GM19467 (cell line): ENCODE measurements around the gene PCTP.

Experiments used
- ATAC-seq: cut with Tn5 transposase; IDR thresholded peaks from one replicate; pipeline ENCODE4 v1.9.1; 2021; ENCODE audit warnings: mild to moderate bottlenecking, moderate library complexity; ENCODE audit not compliant: unreplicated experiment

Gene PCTP

DNA sequence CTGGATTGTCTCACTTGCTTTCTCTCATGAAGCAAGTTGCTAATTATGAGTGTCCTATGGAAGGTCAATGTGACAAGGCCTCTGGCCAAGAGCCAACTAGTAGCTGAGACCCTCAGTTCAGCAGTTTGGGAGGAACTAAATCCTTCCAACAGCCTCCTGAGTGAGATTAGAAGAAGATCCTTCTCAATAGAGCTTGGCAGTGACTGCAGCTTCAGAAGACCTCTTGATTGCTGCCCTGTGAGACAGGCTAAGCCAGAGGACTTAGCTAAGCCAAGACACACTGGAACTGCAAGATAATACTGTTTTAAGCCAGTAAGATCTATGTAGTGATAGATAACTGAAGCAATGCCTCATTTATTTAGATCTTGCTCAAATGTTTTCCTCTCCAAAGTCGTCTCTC is 34.3 kb downstream of the PCTP start:
- ATAC-seq: no peak

DNA sequence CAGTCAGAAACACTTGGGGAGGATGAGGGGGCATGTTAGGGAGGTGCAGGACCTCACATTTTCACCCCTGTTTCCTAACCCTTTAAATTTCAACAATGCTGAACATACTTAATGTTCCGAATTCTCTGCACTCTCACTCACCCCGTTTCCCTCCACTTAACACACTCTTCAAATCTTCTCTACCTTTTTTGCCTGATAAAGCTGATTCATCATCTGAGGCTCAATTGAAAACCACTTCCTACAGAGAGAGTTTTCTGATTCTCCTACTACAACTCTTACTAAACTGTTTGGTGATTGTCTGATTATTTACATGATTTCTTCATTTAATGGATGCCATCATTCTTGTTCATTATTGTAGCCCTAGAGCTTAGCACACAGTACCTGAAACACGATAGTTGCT is 42.4 kb downstream of the PCTP start:
- no peak for ATAC-seq

DNA sequence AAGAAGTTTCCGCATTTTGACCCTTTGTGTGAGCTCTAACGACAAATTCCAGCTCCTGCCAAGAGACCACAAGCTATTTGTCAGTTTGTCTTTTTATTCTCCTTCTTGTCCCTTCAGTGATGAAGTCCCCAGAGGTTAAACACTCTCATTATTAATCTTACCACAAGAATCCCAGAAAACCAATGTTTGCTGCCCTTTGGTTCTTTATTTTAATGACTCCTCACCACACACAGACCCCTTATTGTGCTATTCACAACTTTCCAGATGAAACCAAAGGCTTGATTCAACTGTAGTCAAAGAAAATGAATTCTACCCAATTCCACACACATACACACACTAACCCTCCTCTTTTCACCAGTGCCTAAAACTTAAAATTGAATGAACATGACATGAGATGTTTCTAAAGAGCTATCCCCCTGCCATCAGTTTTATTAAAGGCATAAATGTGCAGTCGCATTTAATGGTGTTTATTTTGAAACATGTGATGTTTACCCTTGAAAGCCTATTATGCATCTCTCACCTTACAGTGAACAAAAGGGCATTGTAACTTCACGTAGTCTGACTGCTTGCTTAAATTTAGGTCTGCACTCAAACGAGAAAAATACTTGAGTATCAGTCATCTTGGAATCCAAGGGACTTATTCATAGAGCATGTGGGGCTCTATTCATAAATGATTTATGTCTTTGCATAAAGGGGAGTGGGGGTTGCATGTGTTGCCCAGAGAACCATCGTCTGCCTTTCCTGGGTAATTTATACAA is 44.1 kb downstream of the PCTP start:
- ATAC-seq: no peak

DNA sequence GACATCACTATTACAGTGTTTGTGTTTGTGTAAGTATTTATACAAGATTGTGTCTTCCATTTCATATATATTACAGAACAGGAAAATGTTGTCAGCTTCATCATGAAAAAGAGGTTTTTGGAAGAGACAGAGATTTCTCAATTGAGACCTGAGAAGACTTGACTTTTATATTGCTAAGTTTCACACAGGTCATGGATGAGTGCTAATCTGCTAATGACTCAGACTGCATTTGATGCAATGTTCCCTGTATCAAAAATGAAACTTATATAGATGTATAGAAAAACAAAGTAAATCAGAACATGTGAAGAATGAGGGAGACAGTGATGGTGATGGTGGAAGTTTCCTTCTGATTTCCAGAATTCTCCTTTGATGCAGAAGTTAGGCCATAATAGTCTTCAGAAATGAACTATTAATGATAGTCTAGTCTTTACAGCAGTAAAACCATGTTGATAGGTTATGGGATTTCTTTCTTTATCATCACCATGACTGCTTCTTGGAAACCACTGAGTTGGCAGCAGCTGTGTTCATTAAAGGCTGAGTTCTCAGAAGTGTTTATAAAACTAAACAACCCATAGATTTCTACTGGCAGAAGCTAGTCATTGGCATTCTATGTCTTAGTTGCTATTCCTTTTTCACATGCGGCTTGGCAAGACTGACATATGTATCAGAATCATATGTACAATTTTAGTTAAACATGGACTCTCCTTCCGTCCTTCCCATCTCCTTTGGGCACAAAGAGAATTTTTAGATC is 56.1 kb downstream of the PCTP start:
- ATAC-seq: no peak

DNA sequence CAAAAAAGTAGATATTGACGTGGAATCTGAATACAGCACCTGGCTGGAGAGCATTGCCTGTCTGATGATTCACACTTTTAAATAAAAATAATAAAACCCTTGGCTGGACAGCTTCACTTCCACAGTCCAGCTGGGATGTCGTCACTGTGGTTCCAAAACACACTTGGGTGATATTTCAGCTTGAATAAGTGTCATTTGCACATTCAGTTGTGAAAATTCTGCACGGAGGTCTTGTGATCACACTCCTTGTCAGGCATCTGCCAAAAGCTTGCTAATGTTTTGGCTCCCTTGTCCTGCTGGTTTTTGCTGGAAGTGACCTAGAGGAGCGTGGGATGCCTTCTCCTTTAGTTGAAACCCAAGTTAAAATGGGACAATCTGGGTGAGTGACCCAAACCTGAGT is 60.7 kb downstream of the PCTP start:
- ATAC-seq: no peak

DNA sequence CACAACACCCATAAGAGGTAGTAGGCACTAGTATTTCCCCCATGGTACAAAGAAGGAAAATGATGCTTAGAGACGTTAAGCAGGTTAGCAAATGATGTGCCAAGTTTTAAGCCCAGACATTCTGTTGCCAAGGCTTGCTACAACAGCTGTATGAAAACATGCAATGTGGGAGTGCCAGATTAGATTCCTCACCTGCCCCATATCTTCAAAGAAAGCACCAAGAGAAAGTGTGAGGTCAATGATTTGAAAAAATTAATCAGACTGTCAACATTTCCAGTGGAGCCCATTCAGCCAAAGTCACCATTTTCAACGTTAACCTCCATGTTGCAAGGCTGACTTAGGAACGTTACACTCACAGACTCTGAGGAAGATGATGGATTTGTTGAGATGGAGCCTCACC is 61.5 kb downstream of the PCTP start:
- no peak for ATAC-seq

DNA sequence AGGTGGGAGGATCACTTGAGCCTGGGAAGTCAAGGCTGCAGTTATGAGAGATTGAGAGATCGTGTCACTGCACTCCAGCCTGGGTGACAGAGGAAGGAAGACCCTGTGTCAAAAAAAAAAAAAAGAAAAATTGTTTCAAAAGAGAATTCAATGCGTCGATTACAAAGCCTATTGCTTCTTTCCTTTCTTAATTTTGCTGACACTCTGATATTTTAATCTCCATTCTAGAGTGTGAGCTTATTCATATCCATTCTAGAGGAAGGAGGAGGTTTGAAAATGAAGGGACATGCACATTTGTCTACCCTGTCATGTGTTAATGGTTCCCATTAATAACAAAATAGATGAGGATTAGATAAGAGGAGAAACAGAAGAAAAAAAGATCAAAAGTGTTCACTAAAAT is 63.1 kb downstream of the PCTP start:
- ATAC-seq: no peak

DNA sequence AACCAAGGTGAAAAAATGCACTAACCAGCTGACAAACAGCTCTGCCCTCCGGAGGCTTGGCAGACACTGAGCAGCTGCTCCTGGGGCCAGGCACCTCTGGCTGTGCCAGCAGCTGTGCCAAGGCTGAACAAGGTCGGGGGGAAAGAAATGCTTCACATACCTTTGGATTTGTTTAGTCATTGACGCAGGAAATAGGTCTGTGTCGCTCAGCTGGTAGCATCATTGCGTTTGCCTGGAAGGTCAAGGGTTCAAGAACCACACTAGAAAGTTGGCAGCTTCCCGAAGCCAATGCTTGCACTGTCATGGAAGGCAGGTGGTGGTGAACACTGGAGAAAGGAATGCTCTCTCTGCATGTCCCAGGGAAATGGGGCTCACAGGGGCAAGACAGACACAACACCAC is 63.5 kb downstream of the PCTP start:
- ATAC-seq: no peak

DNA sequence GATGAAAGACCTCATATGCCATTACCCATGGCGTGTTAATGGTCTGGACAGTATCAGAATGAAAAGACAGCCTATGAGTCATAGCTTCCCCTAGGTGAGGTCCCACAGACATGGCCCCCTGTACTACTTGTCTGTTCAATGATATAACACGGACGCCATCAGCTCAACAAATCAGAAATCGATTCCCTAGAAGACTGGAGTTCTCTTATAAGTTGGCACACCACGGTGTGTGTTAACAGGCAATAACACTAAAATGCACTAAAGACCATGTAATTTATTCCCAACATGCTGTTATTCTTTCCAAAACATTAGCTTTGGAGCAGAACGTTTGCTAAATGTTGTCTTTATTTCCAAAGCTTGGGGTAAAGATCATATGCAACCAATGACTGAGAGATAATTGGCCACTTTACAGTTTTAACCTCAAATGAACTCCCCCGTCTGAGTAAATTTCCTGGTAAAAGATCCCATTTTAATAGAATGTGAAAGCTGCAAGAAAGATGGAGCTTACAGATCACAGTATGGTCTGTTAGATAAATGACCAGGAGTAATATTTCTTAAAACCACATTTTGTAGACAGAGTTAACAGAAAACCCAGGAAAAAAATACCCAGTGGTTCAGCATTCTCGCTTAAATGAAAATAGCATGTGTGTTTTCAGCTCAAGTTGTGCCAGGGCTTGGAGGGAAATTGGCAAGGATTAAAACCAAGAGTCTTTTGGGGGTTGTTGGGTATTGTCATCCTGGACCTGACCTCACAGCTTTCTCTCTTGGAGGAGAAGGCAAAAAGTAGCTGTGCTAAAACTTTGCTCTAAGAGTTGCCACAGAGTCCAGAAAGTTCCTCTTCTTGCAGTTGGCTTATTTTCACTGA is 65.9 kb downstream of the PCTP start:
- ATAC-seq: no peak

DNA sequence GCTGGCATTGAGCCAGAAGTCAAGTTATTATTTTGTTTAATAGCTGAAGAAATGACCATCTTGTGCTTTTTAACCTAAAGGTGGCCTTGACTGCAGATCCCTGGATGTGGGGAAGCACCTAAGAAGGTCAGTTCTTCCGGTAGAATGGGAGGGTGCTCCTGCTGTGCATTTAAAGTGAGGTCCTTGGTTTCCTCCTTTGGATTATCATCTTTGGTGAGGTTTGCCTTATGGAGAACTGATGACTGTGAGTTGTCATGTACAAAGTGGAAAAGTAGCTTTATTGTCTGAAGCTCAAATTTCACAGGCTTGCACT is 66.5 kb downstream of the PCTP start:
- no peak for ATAC-seq

DNA sequence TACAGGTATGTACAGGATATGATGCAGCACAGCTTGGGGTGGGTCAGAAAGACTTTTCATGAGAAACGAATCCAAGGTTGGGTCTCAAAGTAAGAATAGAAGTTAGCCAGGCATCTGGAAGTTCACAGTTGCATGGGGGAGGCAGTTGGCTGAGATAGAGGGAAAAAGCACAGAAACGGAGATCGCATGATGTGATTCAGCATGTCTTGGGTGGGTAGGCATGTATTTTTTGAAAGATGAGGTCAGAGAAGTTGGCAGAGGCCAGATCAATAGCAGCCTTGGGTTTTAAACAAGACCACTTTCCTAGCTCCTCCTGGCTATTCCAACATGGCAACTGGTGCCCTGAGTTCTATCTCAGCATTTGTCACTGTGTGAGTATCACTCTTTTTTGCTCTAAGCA is 67.2 kb downstream of the PCTP start:
- no peak for ATAC-seq

DNA sequence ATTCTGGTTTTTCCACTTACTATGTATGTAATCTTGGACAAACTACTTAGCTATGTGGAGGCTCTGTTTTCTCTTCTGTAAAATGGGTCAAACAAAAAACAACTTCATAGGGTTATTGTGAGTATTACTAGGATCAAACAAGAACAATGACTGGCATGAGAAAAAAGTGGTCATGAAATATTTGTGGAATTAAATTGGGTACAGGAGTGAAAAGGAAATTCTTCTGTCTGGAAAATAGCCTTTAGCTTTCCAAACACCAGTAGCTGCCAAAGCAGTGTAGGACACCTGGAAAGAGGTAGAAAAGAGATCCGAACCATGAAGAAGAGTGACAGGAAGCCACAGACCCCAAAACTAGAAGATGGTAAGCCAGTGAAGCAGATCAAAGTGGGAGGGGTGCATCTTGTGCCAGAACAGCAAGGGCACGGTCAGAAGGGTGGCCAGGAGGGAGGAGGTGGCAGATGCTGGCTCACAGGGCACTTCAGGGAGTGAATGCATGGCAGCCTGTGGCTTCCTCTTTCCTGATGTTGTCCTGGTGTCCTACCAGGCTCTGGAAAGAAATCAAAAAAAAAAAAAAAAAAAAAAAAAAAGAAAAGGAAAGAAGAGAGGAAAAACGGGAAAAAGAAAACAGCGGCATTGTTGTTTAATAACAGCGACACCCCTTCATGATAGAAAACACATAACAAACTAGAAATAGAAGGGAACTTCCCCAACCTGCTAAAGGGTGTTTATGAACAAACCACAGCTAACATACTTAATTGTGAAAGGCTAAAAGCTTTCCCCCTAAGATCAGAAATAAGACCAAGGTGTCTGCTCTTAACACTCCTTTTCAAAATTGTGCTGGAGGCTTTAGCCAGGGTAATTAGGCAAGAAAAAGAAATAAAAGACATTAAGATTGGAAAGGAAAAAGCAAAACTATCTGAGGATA is 67.9 kb downstream of the PCTP start:
- ATAC-seq: no peak

DNA sequence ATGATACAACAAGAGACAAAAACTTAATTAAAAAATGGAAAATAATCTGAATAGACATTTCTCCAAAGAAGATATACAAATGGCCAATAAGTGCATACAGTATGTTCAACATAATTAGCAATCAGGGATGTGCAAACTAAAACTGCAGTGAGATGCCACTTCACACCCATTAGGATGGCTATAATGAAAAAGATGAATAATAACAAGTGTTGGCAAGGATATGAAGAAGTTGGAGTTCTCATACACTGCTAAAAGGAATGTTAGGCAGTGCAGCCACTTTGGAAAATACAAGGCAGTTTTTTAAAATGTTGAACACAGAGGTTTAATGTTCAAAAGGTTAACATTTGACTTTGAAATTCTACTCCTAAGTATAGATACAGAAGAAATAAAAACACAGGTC is 69.8 kb downstream of the PCTP start:
- no peak for ATAC-seq

DNA sequence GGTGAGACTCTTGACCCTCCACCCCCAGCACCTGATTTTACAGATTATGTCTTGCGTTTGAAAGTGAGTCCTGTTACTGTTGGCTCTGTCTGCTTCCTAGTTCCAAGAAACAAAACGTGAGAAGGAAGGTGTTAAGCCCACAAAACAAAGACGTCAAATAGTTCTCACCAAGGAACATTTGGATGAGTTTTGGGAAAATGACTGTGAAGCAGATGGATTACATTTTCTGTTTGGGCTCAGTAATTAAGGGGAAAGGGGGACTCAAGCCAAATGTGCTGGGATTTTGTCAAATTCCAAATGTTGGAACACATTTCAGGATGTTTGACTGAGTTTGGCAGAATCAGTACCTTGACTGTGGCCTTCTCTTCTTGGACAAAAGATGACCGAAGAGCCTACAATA is 71.2 kb downstream of the PCTP start:
- no peak for ATAC-seq

DNA sequence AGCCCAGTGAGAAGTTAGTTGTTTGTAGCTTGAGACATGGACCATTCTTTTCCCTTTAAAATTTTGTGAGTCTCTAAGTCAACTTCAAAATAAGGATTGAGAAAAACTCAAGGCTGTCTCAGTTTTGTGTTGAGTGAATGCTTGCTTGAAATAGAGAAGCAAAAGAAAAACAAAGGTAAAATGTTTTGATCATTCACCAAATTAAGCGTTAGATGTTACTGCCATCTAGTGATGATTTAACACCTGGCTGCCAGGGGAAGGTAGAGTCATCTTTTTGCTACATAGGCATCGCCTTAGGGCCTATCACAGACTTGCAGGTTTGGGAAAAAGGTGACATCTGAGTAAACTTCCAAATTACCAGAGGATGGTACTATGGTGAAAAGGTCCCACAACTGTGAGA is 74.4 kb downstream of the PCTP start:
- ATAC-seq: no peak
